ENCODE measurements around the gene NANOS2. TPM values are rescaled to one million over a fixed set of nuclear protein-coding genes. Genes with fewer than 3 reads are reported as not detected.

NANOS2 gene
- total and polyA plus RNA-seq, 2 of the 13 experiments (the other 11 are each of a cell fraction or from before 2014, with no cell fraction given), result not detected

GRCh38 chr19:45874620-45874966, 40.0 kb downstream of the NANOS2 start (continued):
- TF ChIP-seq POLR2A (IDR thresholded peaks at IDR 0.05; ENCODE audit: insufficient read depth in 1 of 2, low read depth in 2 of 2, low read length in 2 of 2), result peak; percentile 40 to 52; a peak in 3 of 4 replicates
- TF ChIP-seq ZSCAN29 (CRISPR knock-in tag; conservative IDR thresholded peaks at IDR 0.05), result no peak
- TF ChIP-seq SMARCC2 (IDR thresholded peaks at IDR 0.05), result no peak
- TF ChIP-seq ETV5 (CRISPR knock-in tag; IDR thresholded peaks at IDR 0.05; ENCODE audit: borderline replicate concordance), result 0 out of 2 replicates have a peak, but pooled peaks have one; percentile 30
- TF ChIP-seq HOXA3 (CRISPR knock-in tag; IDR thresholded peaks at IDR 0.05), result peak; percentile 46; the same call in 1 of the 2 replicates
- no peak for TF ChIP-seq ARID2 (CRISPR knock-in tag; IDR thresholded peaks at IDR 0.05; ENCODE audit: borderline replicate concordance)
- TF ChIP-seq SOX5 (CRISPR knock-in tag; IDR thresholded peaks at IDR 0.05; ENCODE audit: borderline replicate concordance), result peak; percentile 39; the same call in 1 of the 2 replicates
- no peak for TF ChIP-seq ZNF768 (CRISPR knock-in tag; IDR thresholded peaks at IDR 0.05)

- Histone ChIP-seq H3K27ac (ENCODE audit: extremely low read length, insufficient read depth, low read length) (peak overlapping the region; percentile 94), H3K9me3 (ENCODE audit: low read length) (no peaks in the 10 kb centered on the region), H2AFZ (ENCODE audit: low read length) (no peak overlapping the region), H3K4me1 (ENCODE audit: insufficient read depth, low read length) (peaks cover 86% of the 10 kb centered on the region), H3K9ac (ENCODE audit: insufficient read depth, low read depth, low read length) (peak overlapping the region; percentile 50), H3K36me3 (replicated peaks in 1 of 2; ENCODE audit: control insufficient read depth in 1 of 2, insufficient read depth in 2 of 2, low read length in 2 of 2) (peaks cover 0 to 5% of the 10 kb centered on the region in 2 experiments; a peak in 2 of 5 replicates), H3K4me2 (ENCODE audit: low read depth, low read length) (peak overlapping the region; percentile 90), H3K27me3 (ENCODE audit: control insufficient read depth in 1 of 2, insufficient read depth in 2 of 2, low read length in 2 of 2) (no peaks in the 10 kb centered on the region), H3K79me2 (ENCODE audit: insufficient read depth, low read length) (peaks cover 15% of the 10 kb centered on the region), H4K20me1 (ENCODE audit: insufficient read depth, low read length) (no peaks in the 10 kb centered on the region), H3K4me3 (replicated peaks in 1 of 3; ENCODE audit: insufficient read depth in 1 of 3, low read depth in 2 of 3, low read length in 3 of 3) (peak overlapping the region in 1 of 3 experiments; percentile 58; a peak in 1 of 6 replicates)
- POLR2A ChIA-PET, result interaction anchor here (0.8 to 13.2 kb wide), 6 partner anchors 9 to 104 kb away, joined by 3 to 388 read pairs (median 6); partner anchors contain the start of genes FOXA3, IRF2BP1, MYPOP and SYMPK
- TSS peak; percentile 44 for BruUV-seq (replicated peaks)
- no peak for FAIRE-seq
- CTCF ChIA-PET (ENCODE audit: low intra/inter-chr PET ratio, low total read pairs), result interaction anchor here (2.2 kb wide), 1 partner anchor 10 kb away, joined by 11 read pairs; no protein-coding TSS in a partner anchor
- WGBS (ENCODE audit: low lambda C conversion rate), result 42% methylated on average over 6 of the region's 7 CpGs
- intact Hi-C loops (cut with micrococcal nuclease; ENCODE audit: unreplicated experiment) (no loop called here), in situ Hi-C loops (cut with HindIII; ENCODE audit: extremely low pct_ligation_motif_present, low pct_unique_long_range_greater_than_20kb) (no loop called here)
- DNase-seq (ENCODE audit: low spot score), result no peak
- ATAC-seq, result no peak
- no peak for TF ChIP-seq SNAPC4 (CRISPR knock-in tag; IDR thresholded peaks at IDR 0.05)
- no peak for TF ChIP-seq ZC3H13 (CRISPR knock-in tag; IDR thresholded peaks at IDR 0.05)
- TF ChIP-seq HDAC1 (CRISPR knock-in tag; IDR thresholded peaks at IDR 0.05), result no peak
- no peak for TF ChIP-seq HNRNPK (IDR thresholded peaks at IDR 0.05; ENCODE audit: low read depth, low read length, poor library complexity, severe bottlenecking)
- TF ChIP-seq TP53 (CRISPR knock-in tag; conservative IDR thresholded peaks at IDR 0.05), result no peak
- peak; percentile 72 for TF ChIP-seq RBM22 (optimal IDR thresholded peaks at IDR 0.05; ENCODE audit: low read length)
- TF ChIP-seq SRY (CRISPR knock-in tag; IDR thresholded peaks at IDR 0.05), result no peak
- TF ChIP-seq ZFP37 (CRISPR knock-in tag; IDR thresholded peaks at IDR 0.05; ENCODE audit: borderline replicate concordance), result peak; percentile 46; the same call in 1 of the 2 replicates
Observed at GRCh38 chr19:45873219-45873772, 41.3 kb downstream of the NANOS2 start.

Measured in HepG2 (cell line).